ENCODE measurements around the gene SCYGR1. TPM values are rescaled to one million over a fixed set of nuclear protein-coding genes. Genes with fewer than 3 reads are reported as not detected.
"Not testable (repeated sequence)": the region's sequence is repeated elsewhere in the genome, so short reads cannot be mapped to it uniquely, and the experiment has no call there.

The SCYGR1 gene
- polyA plus RNA-seq, 1 donor from 2014 or later = not detected

DNA sequence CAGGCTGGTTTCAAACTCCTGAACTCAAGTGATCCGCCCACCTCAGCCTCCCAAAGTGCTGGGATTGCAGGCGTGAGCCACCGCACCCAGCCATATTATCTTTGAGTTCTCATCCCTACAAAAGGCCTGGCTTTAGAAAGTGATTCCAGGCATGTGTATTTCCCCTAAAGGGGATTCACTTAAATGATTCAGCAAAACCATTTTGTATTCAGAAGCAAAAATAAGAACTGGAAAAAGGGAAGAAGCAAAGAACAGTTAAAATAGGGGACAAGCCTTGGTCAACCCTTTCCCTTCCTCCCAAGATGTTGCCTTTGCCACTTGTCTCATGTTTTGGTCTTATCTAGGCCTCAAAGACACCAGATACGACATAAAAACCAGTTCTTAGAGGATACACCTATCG lies 19.2 kb downstream of the SCYGR1 start:
- H3K27ac Mint-ChIP-seq = peak overlapping the region in 1 of 3 donors; percentile 62
- H3K36me3 Mint-ChIP-seq = peaks cover 2% of the 10 kb centered on the region
- H3K9me3 Mint-ChIP-seq = peaks cover 0 to 2% (median 0%) of the 10 kb centered on the region in 3 donors
- peaks cover 5% of the 10 kb centered on the region for H3K27me3 Mint-ChIP-seq
- H3K4me3 Mint-ChIP-seq = no peak overlapping the region
- peaks cover 0 to 4% (median 0%) of the 10 kb centered on the region in 3 donors for H3K4me1 Mint-ChIP-seq

DNA sequence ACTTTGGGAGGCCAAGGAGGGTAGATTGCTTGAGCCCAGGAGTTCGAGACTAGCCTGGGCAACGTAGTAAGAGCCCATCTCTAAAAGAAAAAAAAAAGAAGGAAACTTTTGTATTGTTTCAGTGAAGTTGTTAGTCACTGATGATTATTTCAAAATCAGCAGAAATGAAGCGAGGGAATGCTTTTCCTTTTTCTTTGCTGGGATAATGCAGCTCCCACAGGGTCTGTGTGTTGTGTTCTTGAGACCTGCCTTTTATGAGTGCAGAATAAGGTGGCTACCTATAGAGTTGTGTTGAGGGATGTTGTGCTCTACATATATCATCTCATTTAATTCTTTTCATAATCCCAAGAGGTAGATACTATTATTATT lies 20.3 kb downstream of the SCYGR1 start:
- Mint-ChIP-seq H3K9me3 (no peaks in the 10 kb centered on the region), H3K36me3 (no peaks in the 10 kb centered on the region), H3K4me1 (peaks cover 0 to 4% (median 0%) of the 10 kb centered on the region in 3 donors), H3K27ac (no peak overlapping the region), H3K27me3 (peaks cover 5% of the 10 kb centered on the region), H3K4me3 (no peak overlapping the region)

GRCh38 chr2:227366769-227367426 lies 20.9 kb downstream of the SCYGR1 start:
- Mint-ChIP-seq H3K4me1 (peaks cover 0 to 4% (median 0%) of the 10 kb centered on the region in 3 donors), H3K4me3 (peak overlapping the region in 1 of 4 donors; percentile 23), H3K27ac (no peak overlapping the region)

DNA sequence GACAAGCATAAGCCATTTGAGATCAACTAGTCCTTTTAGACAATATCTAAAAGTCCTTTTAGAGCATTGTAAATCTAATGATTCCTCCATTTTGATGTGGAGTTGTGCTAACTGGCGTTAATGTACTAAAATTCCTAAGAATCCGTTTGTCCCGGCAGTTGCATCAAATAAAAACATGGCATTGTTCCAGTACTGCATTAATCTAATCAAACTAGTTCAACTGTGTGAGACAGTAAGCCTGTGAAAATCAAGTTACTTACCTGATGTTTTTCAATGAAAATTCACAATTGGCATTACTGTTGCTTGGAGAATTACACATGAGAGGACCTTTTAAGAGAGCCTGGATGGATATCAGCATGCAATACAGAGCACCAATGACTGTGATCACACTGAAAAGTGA lies 21.9 kb downstream of the SCYGR1 start:
- Mint-ChIP-seq H3K27me3 (no peaks in the 10 kb centered on the region), H3K36me3 (no peaks in the 10 kb centered on the region), H3K4me1 (peaks cover 0 to 4% (median 0%) of the 10 kb centered on the region in 3 donors), H3K9me3 (no peaks in the 10 kb centered on the region), H3K4me3 (no peak overlapping the region), H3K27ac (no peak overlapping the region)

More at GRCh38 chr2:227366769-227367426, 20.9 kb downstream of the SCYGR1 start:
- no peaks in the 10 kb centered on the region for H3K36me3 Mint-ChIP-seq
- H3K9me3 Mint-ChIP-seq = no peaks in the 10 kb centered on the region
- peaks cover 3% of the 10 kb centered on the region for H3K27me3 Mint-ChIP-seq

DNA sequence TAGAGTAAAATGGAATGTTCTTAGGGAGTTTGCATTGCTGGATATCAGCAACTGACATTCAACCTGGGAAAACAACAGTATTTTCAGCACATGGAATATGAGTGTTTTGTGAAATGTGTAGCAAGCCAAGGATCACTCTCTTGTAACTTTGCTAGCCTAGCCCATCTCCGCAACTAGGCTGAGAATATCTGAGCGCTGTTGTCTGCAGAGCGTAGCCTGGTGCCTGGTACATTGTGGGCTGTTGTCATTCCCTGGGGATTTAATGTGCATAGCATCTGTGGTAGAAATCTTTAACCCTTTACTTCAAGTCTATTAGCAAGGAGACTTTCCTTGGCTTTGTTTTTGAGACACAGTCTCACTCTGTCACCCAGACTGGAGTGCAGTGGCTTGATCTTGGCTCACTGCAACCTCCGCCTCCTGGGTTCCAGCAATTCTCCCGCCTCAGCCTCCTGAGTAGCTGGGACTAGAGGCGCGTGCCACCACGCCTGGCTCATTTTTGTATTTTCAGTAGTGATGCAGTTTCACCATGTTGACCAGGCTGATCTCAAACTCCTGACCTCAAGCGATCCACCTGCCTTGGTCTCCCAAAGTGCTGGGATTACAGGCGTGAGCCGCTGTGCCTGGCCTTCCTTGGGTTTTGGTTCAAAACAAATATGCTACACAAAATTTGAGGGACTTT lies 23.0 kb downstream of the SCYGR1 start:
- H3K4me3 Mint-ChIP-seq, H3K36me3 Mint-ChIP-seq, H3K27me3 Mint-ChIP-seq, H3K4me1 Mint-ChIP-seq, H3K9me3 Mint-ChIP-seq: not testable (repeated sequence)
- H3K27ac Mint-ChIP-seq = peak overlapping the region in 1 of 3 donors; percentile 84

- no peaks in the 10 kb centered on the region for H3K9me3 Mint-ChIP-seq
- H3K36me3 Mint-ChIP-seq = peaks cover 3% of the 10 kb centered on the region
- H3K4me1 Mint-ChIP-seq = peaks cover 0 to 4% (median 0%) of the 10 kb centered on the region in 3 donors
- H3K27me3 Mint-ChIP-seq = no peaks in the 10 kb centered on the region
- H3K27ac Mint-ChIP-seq = no peak overlapping the region
- H3K4me3 Mint-ChIP-seq = no peak overlapping the region
Measured at GRCh38 chr2:227363756-227364155, 24.0 kb downstream of the SCYGR1 start.

DNA sequence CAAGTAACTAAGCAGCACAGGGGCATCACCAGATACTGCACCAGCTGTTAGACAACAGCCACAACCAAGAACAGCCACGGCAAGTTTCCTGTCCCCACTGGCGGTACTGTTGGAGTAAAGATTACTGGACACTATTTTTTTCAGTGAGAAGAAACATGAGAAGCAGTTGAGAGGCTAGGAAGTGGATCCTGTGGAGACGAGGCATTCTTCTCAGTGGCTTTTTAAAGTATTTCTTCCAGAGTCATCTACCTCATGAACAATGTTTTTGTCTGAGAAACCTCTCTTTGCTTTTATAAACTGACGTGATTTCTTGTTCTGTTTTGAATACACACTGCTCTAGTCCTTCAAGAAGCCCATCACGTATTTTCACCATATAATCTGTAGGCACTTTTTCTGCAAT lies 27.4 kb downstream of the SCYGR1 start:
- Mint-ChIP-seq H3K27ac (peak overlapping the region in 2 of 3 donors; percentile 2 to 31), H3K4me3 (no peak overlapping the region), H3K4me1 (peaks cover 0 to 4% (median 0%) of the 10 kb centered on the region in 3 donors), H3K27me3 (no peaks in the 10 kb centered on the region), H3K36me3 (peaks cover 3% of the 10 kb centered on the region), H3K9me3 (no peaks in the 10 kb centered on the region)

- no peak overlapping the region for H3K27ac Mint-ChIP-seq
- no peaks in the 10 kb centered on the region for H3K4me1 Mint-ChIP-seq
- H3K36me3 Mint-ChIP-seq = peaks cover 5% of the 10 kb centered on the region
- H3K27me3 Mint-ChIP-seq = no peaks in the 10 kb centered on the region
- no peak overlapping the region for H3K4me3 Mint-ChIP-seq
- H3K9me3 Mint-ChIP-seq = no peaks in the 10 kb centered on the region
Measured at GRCh38 chr2:227351639-227352038, 36.1 kb downstream of the SCYGR1 start.

DNA sequence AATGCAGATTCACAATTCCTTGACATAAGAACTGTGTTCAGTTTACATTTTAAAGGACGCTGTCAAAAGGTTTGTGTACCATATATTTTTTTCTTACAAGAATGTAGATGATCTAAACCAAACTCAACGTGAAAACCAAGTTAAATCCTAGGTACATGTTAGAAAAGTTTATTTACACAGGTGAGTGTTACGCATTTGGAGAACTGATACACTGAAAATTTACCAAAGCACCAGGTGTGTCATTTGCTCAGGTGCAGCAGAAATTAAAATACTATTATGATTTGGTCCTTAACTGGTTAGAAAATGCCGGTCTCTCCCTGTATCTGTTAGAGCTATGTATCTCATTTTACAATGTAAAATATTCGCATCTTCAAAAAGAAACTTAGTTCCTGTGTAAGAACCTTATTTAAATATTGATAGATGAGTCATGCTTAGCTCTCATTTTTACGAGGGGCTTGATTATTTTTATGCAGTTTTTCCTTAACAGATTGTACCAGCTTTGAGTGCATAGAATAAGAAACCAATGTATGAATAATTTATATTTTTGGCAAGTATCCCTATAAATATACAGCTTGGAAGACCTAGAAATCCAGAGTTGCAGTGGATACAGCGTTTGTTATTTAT lies 37.6 kb downstream of the SCYGR1 start:
- H3K9me3 Mint-ChIP-seq = no peaks in the 10 kb centered on the region
- H3K36me3 Mint-ChIP-seq = peaks cover 5% of the 10 kb centered on the region
- H3K4me1 Mint-ChIP-seq = no peaks in the 10 kb centered on the region
- H3K4me3 Mint-ChIP-seq = no peak overlapping the region
- no peak overlapping the region for H3K27ac Mint-ChIP-seq
- no peaks in the 10 kb centered on the region for H3K27me3 Mint-ChIP-seq

DNA sequence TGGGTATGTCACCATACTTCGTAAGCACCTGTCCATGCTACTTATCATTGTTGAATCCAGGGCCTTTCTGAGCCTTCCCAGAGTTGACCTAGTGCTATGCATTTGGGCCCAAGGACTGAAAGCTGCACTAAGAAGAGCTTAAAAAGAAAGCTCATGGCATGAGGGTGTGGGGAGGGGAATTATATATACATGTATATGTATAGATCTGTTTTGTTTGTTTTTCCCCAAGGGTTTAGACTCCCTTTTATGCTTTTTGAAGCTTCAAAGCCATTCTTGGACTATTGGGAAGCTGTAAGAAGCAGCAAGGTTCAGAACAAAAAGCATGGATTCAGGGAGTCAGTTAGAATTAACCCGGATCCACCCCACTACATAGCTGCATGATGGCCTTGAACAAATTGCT lies 39.4 kb downstream of the SCYGR1 start:
- Mint-ChIP-seq H3K36me3 (peaks cover 5% of the 10 kb centered on the region), H3K9me3 (no peaks in the 10 kb centered on the region), H3K27me3 (no peaks in the 10 kb centered on the region)

GRCh38 chr2:227347117-227347516 lies 40.6 kb downstream of the SCYGR1 start:
- no peak overlapping the region for H3K4me3 Mint-ChIP-seq
- H3K4me1 Mint-ChIP-seq = no peaks in the 10 kb centered on the region
- no peaks in the 10 kb centered on the region for H3K9me3 Mint-ChIP-seq
- H3K27ac Mint-ChIP-seq = no peak overlapping the region
- no peaks in the 10 kb centered on the region for H3K27me3 Mint-ChIP-seq
- peaks cover 2% of the 10 kb centered on the region for H3K36me3 Mint-ChIP-seq

More for the DNA sequence above, 39.4 kb downstream of the SCYGR1 start:
- Mint-ChIP-seq H3K4me3 (no peak overlapping the region), H3K27ac (no peak overlapping the region), H3K4me1 (no peaks in the 10 kb centered on the region)

GRCh38 chr2:227344231-227344630 lies 43.5 kb downstream of the SCYGR1 start:
- Mint-ChIP-seq H3K36me3 (peaks cover 2% of the 10 kb centered on the region), H3K9me3 (no peaks in the 10 kb centered on the region), H3K27me3 (no peaks in the 10 kb centered on the region), H3K27ac (no peak overlapping the region), H3K4me1 (no peaks in the 10 kb centered on the region), H3K4me3 (no peak overlapping the region)

DNA sequence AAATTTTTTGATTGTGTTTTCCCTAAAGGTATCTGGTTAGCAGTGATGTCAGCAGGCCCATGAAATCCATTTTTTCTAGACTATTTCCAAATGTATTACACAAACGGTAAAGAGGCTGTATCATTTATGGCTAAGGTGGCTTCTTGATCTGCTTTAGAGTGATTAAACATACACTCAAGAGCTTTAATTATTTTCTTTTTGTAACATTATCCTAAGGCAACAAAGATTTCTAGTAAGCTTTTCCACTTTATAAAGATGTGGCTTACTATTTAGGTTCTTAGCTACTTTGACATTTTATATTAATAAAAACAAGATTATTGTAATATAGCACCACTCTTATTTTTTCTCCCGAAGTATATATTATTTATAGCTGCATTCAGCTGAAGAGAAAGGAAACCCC lies 46.2 kb downstream of the SCYGR1 start:
- Mint-ChIP-seq H3K4me1 (no peaks in the 10 kb centered on the region), H3K27ac (no peak overlapping the region), H3K9me3 (no peaks in the 10 kb centered on the region), H3K27me3 (no peaks in the 10 kb centered on the region), H3K36me3 (peaks cover 4% of the 10 kb centered on the region), H3K4me3 (no peak overlapping the region)

- Mint-ChIP-seq H3K27me3 (no peaks in the 10 kb centered on the region), H3K4me1 (peaks cover 0 to 5% (median 0%) of the 10 kb centered on the region in 3 donors), H3K27ac (no peak overlapping the region), H3K9me3 (no peaks in the 10 kb centered on the region), H3K4me3 (no peak overlapping the region), H3K36me3 (peaks cover 7% of the 10 kb centered on the region)
Measured at GRCh38 chr2:227340106-227340505, 47.6 kb downstream of the SCYGR1 start.

- Mint-ChIP-seq H3K9me3 (no peaks in the 10 kb centered on the region), H3K4me3 (no peak overlapping the region), H3K27ac (no peak overlapping the region), H3K27me3 (no peaks in the 10 kb centered on the region), H3K4me1 (peaks cover 0 to 5% (median 0%) of the 10 kb centered on the region in 3 donors), H3K36me3 (peaks cover 9% of the 10 kb centered on the region)
Measured at GRCh38 chr2:227339098-227339599, 48.6 kb downstream of the SCYGR1 start.

Data from IgD-negative memory B cell (primary cell).